OCI-LY1 (cell line): ENCODE results near the gene SPTSSA.

Source experiments
- EZH2 ChIP-seq: fragments of 200-600 bp; sonication (generic), shearing (Covaris generic); IDR thresholded peaks from 2 replicates; pipeline ENCODE4 v1.8.0; 2017; ENCODE audit warnings: borderline replicate concordance, mixed run types, mild to moderate bottlenecking, antibody characterized with exemption, low read length, moderate library complexity, mixed read lengths
- TF ChIP-seq, protein P1 (sequence below): fragments of 200-600 bp; sonication (generic), shearing (Covaris generic); IDR thresholded peaks from 2 replicates; pipeline ENCODE4 v1.5.1; 2017; ENCODE audit warnings: mild to moderate bottlenecking, antibody characterized with exemption, low read length, moderate library complexity, mixed read lengths

DNA sequence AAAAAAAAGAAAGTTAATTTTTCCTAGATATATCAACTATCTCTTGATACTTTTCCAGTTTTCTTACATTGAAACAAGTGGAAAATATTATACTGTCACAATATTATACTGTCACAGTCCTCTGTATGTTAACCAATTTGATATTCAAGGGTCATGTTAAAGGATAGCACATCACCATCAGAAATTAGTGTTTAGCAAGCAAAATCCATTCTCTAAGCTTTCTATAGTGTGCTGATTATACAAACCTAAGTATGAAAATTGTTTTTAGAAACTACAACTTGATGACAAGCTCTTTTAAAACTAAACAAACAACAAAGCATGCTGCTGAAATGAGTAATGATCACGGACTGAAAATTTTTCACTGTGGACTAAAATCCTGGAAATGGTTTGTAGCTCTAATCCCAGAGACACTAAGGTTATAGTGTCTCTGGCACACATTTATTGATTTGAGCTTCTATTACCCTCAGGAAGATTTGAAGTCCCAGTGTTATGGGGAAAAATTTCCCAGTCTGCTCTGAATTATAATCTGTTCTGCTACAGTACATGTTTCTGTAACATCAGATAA is 9.7 kb downstream of the SPTSSA start:
- TF ChIP-seq, protein P1, sequence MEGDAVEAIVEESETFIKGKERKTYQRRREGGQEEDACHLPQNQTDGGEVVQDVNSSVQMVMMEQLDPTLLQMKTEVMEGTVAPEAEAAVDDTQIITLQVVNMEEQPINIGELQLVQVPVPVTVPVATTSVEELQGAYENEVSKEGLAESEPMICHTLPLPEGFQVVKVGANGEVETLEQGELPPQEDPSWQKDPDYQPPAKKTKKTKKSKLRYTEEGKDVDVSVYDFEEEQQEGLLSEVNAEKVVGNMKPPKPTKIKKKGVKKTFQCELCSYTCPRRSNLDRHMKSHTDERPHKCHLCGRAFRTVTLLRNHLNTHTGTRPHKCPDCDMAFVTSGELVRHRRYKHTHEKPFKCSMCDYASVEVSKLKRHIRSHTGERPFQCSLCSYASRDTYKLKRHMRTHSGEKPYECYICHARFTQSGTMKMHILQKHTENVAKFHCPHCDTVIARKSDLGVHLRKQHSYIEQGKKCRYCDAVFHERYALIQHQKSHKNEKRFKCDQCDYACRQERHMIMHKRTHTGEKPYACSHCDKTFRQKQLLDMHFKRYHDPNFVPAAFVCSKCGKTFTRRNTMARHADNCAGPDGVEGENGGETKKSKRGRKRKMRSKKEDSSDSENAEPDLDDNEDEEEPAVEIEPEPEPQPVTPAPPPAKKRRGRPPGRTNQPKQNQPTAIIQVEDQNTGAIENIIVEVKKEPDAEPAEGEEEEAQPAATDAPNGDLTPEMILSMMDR: no peak
- TF ChIP-seq EZH2: no peak
